Measurements from ENCODE around the gene GLIS1. TPM values are rescaled to one million over a fixed set of nuclear protein-coding genes. Genes with fewer than 3 reads are reported as not detected.

The GLIS1 gene
- total and polyA plus RNA-seq, 8 donors, result 0.20 to 4.8 (median 0.55) TPM; not detected in 1

DNA sequence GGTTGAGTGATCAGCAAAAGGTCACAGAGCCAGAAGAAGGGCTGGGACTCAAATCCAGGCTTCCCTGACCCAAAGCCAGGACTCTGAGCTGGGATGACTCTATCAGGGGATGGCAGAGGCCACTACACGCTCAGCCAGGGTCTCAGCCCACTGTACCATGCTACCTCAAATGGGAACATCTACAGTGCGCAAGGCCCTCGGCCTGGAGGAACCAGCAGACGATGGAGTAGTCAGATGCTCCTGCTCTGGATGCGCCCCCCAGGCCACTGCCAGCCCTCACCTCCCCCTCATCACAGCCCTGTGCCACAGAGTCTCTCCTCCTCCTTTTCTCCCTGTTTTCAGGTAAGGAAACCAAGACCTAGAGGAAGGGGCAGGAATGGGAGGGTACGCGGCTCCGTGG lies 39.0 kb downstream of the GLIS1 start:
- Histone ChIP-seq H3K4me3 (no peak overlapping the region), H3K27ac (no peak overlapping the region), H3K36me3 (no peaks in the 10 kb centered on the region), H3K9me3 (no peaks in the 10 kb centered on the region), H3K27me3 (no peaks in the 10 kb centered on the region), H3K4me1 (no peaks in the 10 kb centered on the region)
- intact Hi-C loops (cut with DNase I; ENCODE audit: low total_unique reads), result no loop called here
- whole genome bisulfite sequencing, 5 donors, result 91 to 95% (median 93%) methylated on average over 7 to 8 of the region's 8 CpGs
- no peak for DNase-seq
- no peak for TF ChIP-seq CTCF (IDR thresholded peaks at IDR 0.05)
- no peak for TF ChIP-seq POLR2AphosphoS5 (IDR thresholded peaks at IDR 0.05)
- no peak for TF ChIP-seq POLR2A (IDR thresholded peaks at IDR 0.05)
- TF ChIP-seq EP300 (IDR thresholded peaks at IDR 0.05), result no peak

GRCh38 chr1:53698384-53698980 lies 40.5 kb downstream of the GLIS1 start:
- no peak for DNase-seq
- no peak for TF ChIP-seq POLR2A (IDR thresholded peaks at IDR 0.05)
- no peak for TF ChIP-seq EP300 (IDR thresholded peaks at IDR 0.05)
- no peak for TF ChIP-seq POLR2AphosphoS5 (IDR thresholded peaks at IDR 0.05)
- TF ChIP-seq CTCF (IDR thresholded peaks at IDR 0.05), result no peak
- 72 to 84% (median 81%) methylated on average over 6 to 7 of the region's 7 CpGs for WGBS, 5 donors
- H3K4me3 ChIP-seq, result no peak overlapping the region
- intact Hi-C loops (cut with DNase I; ENCODE audit: low total_unique reads), result no loop called here
- H3K9me3 ChIP-seq, result no peaks in the 10 kb centered on the region
- H3K36me3 ChIP-seq, result no peaks in the 10 kb centered on the region
- H3K27ac ChIP-seq, result peak overlapping the region in 1 of 5 donors; percentile 25
- no peaks in the 10 kb centered on the region for H3K4me1 ChIP-seq
- H3K27me3 ChIP-seq, result peaks cover 0 to 11% (median 0%) of the 10 kb centered on the region in 3 donors

- Histone ChIP-seq H3K4me1 (no peaks in the 10 kb centered on the region), H3K4me3 (no peak overlapping the region), H3K27ac (peak overlapping the region in 1 of 5 donors; percentile 46), H3K27me3 (peaks cover 0 to 17% (median 0%) of the 10 kb centered on the region in 3 donors), H3K36me3 (no peaks in the 10 kb centered on the region), H3K9me3 (no peaks in the 10 kb centered on the region)
- DNase-seq, result peak in 1 of 2 donors; percentile 61
- TF ChIP-seq EP300 (IDR thresholded peaks at IDR 0.05), result no peak
- no peak for TF ChIP-seq POLR2A (IDR thresholded peaks at IDR 0.05)
- no peak for TF ChIP-seq POLR2AphosphoS5 (IDR thresholded peaks at IDR 0.05)
- no peak for TF ChIP-seq CTCF (IDR thresholded peaks at IDR 0.05)
- intact Hi-C loops (cut with DNase I; ENCODE audit: low total_unique reads), result no loop called here
- 36 to 38% (median 38%) methylated on average over 14 of the region's 14 CpGs for WGBS, 5 donors
Observed at GRCh38 chr1:53697721-53698383, 41.1 kb downstream of the GLIS1 start.

- H3K27ac ChIP-seq, result no peak overlapping the region
- intact Hi-C loops (cut with DNase I; ENCODE audit: low total_unique reads), result no loop called here
- no peaks in the 10 kb centered on the region for H3K36me3 ChIP-seq
- H3K9me3 ChIP-seq, result no peaks in the 10 kb centered on the region
- 75 to 96% (median 83%) methylated on average over 2 of the region's 2 CpGs for WGBS, 5 donors
- H3K4me3 ChIP-seq, result no peak overlapping the region
- H3K4me1 ChIP-seq, result no peaks in the 10 kb centered on the region
- no peak for TF ChIP-seq POLR2A (IDR thresholded peaks at IDR 0.05)
- no peak for TF ChIP-seq EP300 (IDR thresholded peaks at IDR 0.05)
- no peak for TF ChIP-seq CTCF (IDR thresholded peaks at IDR 0.05)
- no peak for TF ChIP-seq POLR2AphosphoS5 (IDR thresholded peaks at IDR 0.05)
- peaks cover 0 to 21% (median 0%) of the 10 kb centered on the region in 3 donors for H3K27me3 ChIP-seq
- no peak for DNase-seq
Observed at GRCh38 chr1:53696990-53697389, 42.0 kb downstream of the GLIS1 start.

Data from stomach (tissue), 9 donors.